Stimulated activated CD4-positive, alpha-beta T cell treated with anti-CD3 and anti-CD28 coated beads, Interleukin-15, amount 100 ng/mL, for 24 hours (primary cell): Measurements from ENCODE around the gene TMC6.

Experiments
- DNase-seq: peaks from one replicate; pipeline ENCODE4 v3.0.0-alpha.2; 2020

TMC6 gene

DNA sequence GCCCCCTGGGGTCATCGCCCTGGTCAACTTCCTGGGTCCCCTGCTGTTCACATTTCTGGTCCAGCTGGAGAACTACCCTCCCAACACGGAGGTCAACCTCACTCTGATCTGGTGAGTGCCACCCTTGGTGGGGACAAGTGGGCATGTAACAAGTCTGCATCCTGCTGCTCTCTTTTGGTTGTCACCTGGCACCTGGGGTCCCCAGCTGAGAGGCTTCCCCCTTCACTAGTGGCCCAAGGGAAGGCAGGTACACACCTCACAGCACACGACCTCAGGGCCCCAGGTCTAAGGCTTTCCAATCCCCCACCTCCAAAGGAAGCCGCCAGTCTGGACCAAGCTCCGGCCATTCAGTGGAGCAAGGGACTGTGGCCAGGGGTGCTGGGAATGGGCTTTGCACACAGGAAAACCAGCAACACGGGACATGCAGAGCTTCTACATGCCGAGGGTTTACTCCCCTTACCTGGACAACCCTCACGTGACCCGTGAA, 6.4 kb upstream of the TMC6 start:
- DNase-seq = no peak

DNA sequence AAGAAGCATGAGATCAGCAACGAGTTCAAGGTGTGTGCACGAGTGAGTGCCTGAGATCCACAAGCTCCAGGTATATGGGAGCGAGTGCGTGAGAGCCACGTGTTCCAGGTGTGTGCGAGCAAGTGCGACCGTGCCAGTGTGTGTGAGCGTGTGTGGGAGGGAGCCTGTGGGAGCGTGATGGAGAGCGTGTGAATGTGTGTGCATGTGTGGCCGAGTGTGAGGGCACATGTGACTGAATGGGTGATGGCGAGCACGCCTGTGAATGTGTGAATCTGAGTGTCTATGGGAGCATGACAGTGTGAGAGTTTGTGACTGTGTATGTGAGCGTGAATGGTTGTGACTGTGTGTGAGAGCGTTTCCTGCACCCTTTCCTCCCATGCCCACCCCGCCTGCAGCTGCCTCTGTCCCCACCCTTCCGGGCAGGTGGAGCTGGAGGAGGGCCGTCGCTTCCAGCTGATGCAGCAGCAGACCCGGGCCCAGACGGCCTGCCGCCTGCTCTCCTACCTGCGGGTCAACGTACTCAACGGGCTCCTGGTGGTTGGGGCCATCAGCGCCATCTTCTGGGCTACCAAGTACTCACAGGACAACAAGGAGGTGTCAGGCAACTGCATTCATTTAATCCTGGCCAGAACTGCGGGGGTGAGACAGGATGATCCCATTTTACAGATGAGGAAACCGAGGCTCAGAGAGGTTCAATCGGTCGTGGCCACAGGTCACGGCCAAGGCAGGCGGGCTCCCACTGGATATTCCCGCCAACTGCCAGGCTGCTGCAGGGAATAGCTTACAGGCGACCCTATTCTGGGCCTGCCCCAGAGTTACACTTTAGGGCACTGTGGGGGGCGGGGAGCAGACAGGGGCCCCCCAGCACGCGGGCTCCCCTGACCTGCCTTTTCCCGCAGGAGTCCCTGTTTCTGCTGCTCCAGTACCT, 5.7 kb upstream of the TMC6 start:
- peak; percentile 83 for DNase-seq

- peak; percentile 36 for DNase-seq
Measured at GRCh38 chr17:78133179-78133951, 4.8 kb upstream of the TMC6 start.

- DNase-seq = no peak
Measured at GRCh38 chr17:78132767-78133178, 4.2 kb upstream of the TMC6 start.

GRCh38 chr17:78132084-78132676, 3.6 kb upstream of the TMC6 start:
- DNase-seq = peak; percentile 81

GRCh38 chr17:78131172-78132083, 2.9 kb upstream of the TMC6 start:
- DNase-seq = peak; percentile 69

DNA sequence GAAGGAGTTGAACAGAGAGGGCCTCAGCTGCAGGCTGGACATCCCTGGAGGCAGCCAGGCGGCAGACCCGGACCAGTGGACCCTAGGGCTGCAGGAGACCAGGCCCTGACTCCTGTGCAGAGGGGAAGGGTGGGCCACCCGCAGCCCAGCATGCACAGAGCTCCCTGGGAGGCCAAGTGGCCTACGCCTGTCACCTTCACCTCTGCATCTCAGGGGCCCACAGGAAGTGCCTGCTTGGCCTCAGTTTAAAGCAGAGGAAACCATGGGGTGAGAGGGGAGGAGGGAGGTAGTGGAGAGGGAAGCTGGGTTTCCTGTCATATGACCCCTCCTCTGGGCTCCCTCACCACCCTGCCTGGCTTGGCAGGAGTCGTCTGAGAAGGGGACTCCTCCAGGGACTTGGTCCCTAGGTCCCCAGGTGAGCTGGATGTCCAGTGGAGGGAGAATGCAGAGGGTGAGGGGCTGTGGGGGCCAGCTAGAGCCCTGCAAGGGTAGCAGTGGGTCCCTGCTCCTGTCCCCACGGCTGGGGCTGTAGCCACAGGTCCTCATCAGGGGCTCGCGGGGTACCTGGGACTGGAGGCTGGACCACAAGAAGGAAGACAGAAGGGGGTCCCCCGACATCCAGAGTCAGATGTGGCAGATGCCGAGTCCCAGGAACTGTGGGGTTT, 2.0 kb upstream of the TMC6 start, which contains the start of gene TMC8:
TMC8 (plus strand) TSS at position 335 of the 665 bp plus-strand sequence. CDS start 818 bp downstream, outside the sequence.
- peak; percentile 83 for DNase-seq

DNA sequence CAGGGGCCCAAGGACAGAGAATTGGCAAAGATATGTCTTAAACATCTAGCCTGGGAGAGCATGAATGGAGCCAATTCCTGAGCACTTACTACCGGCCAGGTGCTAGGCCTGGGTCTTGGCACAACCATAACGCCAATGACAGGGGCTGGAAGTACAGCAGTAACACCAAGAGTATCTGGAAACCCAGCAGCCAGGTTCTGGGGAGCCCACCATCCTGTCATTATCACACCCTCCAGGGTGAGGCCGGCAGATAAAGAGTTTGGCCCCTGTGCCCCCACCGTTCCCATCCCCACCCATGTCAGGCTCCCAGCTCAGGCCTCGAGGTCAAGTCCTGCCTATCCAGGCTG, 1.5 kb upstream of the TMC6 start:
- DNase-seq = no peak

DNA sequence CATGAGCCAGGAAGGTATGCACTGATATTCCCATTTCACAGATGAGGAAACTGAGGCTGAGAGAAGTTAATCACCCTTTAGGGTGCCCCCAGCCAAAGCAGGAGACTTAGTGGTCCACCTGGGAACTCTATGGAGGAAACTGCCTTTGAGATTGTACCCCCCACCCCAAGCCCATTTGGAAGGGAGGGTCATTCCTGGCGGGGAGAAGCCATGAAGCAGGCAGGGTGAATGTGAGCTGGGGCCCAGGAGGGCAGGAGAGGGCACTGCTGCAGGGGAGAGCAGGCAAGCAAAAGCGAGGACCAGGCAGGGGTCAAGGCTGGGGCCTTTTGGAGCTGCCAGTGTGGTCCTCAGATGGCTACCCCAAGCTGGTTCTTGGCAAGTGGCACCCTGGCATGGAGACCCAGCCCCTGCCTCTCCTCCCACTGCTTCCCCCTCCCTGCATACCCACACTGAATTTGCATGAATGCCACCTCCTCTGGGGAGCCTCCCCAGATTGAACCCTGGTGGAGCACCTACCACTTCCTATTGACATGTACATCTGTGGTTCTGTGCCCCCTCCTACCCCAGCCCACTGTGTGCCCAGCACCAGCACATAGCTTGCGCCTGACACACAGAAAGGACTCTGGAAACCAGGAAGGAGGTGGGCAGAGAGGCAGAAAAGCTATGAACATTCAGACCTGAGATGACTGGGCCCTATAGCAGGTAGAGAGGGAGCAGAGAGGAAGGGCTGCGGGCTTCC, 965 bp upstream of the TMC6 start:
- peak; percentile 44 for DNase-seq

DNA sequence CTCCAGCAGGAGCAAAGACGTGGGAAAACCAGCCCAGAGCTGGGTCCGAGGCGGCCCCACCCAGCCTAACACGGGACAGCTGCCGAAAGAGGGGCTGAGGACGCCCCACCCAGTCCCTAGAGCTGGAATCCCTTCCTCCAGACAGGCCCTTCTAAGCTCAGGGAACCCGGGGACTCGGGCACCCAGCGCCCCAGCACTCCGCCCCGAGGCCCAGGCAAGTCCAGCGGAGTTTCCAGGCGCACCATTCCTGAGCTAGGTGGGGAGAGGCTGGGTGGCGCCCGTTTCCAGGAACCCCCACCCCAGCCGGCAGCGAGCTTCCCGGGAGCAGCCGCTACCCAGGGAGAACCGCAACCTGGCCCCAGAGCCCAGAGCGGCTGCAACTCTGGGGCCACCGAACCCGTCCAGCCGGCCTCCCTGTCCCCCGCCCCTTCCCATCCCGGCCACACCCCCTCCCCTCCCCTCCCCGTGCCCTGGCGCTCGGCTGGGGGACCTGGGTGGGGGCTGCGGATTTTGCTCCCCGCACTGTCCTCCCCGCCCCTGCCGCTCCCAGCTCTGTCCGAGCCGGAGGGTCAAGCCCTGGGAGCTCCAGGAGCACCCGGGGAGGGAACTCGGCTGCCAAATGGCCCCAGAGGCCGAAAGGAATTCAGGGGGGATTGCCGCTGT, 536 bp downstream of the TMC6 start:
- DNase-seq = peak; percentile 48

GRCh38 chr17:78127239-78127887, 1.2 kb downstream of the TMC6 start:
- DNase-seq = peak; percentile 81

DNA sequence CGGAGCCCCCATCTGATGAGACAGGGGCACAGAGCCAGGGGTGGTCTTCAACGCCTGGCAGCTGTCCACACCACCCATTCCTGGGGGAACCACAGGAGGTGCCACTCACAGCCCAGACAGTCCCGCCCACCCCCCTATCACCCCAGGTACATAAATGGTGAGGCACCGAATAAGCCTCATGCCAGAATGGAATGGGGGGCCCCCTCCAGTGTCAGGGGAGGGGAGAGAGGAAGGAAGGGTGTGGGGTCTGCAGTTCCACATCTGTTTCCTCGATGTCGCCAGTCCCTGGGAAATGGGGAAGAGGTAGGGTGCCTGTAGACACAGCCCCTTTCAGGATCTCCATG, 1.7 kb downstream of the TMC6 start:
- no peak for DNase-seq

DNA sequence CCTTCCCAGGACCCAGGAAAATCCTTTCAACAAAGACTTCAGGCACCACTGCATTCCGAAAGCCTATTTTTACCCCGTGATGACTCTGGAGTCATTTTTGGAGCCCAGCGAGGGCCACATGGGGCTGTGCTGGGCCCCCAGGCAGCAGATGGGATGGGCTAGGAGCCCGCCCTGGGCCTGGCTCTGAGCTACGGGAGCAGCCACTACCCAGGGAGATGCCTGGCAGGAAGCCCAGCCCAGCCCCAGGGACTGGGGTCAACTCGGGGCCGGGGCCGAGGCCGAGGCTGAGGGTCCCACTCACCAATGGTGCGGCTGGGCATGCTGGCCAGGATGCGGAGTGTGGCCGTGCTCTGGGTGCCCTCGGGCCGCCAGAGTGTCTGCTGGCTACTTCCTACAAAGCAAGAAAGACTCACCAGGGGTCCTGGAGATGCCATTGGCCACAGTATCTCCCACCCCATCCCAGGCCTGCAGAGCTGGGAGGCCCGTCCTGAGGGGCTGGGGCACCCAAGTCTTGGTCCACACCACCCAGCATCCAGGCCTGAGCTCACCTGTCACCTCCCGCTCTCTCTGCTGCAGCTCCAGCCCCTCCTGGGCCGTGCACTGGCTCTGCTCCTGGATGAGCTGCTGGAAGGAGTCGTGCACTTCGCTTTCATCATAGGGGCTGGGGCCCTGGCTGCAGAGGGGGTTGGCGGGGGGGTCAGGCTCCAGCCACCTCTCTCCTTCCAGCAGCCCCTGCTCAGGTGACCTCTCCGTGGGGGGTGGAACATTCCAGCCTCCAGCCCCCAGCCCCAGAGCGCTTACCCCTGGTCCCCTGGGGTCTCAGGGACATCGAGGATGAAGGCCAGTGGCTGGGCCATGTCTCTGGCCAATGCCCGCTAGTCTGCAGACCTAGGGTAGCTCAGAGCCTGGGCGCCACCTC, 2.3 kb downstream of the TMC6 start:
- DNase-seq = peak; percentile 35

DNA sequence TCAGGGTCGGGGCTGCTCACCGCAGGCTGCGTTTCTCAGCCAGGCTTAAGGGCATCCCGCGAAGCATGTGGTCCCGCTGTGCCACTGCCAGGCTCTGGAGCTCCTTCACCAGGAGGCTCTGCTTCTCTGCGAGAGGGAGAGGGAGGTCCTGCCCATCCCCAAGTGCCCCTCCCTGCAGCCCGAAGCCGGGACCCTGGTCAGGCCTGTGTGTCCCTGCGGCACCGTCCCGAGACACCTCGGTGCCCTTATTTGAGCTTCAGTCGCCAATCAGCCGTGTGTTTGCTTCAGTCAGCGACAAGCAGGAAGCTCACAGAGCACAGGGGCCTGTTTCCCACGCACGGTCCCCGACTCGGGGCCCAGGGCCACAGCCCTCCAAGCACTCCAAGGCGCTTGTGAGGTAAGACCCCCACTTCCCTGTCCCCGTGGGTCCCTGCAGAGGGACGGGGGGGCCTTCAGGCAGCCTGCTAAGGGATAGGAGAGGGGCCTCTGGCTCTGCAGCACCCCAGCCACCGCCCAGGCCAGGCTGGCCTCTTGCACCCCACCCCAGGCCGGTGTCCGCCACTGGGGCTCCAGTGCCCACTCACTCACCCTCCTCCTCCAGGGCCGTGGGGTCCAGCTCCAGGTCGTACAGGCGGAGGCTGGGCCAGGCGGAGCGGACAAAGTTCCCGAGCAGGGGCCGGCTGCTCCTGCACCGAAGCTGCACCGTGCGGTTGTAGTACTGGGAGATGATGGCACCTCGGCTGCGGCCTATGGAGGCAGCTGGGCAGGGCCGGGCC, 3.2 kb downstream of the TMC6 start:
- DNase-seq = peak; percentile 58

- no peak for DNase-seq
Measured at GRCh38 chr17:78124836-78125137, 3.8 kb downstream of the TMC6 start.

- peak; percentile 31 for DNase-seq
Measured at GRCh38 chr17:78124081-78124835, 4.3 kb downstream of the TMC6 start.

DNA sequence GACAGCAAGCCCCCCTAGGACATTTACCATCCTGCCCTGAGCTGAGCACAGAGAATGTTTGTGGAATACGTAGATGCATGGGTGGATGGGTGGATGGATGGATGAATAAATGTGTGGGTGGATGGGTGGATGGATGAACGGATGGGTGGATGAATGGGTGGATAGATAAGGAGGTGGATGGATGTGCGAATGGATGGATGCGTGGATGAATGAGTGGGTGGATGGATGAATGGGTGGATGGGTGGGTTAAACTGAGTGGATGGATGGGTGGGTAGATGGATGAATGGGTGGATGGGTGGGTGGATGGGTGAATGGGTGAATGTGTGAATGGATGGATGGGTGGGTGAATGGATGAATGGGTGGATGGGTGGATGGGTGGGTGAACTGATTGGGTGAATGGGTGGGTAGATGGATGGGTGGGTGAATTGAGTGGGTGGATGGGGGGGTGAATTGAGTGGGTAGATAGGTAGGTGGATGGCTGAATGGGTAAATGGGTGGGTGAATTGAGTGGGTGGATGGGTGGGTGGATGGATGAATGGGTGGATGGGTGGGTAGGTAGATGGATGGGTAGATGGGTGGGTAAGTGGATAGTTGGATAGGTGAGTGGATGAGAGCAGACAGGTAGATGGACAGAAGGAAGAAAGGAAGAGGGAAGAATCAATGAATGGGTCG, 5.2 kb downstream of the TMC6 start:
- no peak for DNase-seq
